ENCODE data around the gene GRIA1.

DNA sequence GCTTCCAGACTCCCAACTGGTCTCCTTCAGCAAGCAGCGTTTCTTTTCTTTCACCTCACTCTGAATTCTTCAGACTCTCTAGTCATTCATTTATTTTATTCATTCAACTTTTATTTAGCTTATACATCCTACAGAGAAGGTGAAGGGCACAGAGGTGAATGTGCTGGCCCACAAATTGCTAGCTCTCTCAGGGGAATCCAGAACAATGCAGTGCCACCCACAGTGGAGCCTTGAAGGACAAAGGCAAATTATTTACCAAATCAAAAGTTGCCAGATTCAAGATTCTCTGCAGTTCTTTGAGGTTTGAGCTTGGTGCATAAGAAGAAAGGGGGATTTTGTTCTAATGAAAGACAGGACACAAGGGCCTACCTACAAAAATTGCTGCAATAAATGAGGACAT lies 29.7 kb downstream of the GRIA1 start:
- TF ChIP-seq, protein P1, sequence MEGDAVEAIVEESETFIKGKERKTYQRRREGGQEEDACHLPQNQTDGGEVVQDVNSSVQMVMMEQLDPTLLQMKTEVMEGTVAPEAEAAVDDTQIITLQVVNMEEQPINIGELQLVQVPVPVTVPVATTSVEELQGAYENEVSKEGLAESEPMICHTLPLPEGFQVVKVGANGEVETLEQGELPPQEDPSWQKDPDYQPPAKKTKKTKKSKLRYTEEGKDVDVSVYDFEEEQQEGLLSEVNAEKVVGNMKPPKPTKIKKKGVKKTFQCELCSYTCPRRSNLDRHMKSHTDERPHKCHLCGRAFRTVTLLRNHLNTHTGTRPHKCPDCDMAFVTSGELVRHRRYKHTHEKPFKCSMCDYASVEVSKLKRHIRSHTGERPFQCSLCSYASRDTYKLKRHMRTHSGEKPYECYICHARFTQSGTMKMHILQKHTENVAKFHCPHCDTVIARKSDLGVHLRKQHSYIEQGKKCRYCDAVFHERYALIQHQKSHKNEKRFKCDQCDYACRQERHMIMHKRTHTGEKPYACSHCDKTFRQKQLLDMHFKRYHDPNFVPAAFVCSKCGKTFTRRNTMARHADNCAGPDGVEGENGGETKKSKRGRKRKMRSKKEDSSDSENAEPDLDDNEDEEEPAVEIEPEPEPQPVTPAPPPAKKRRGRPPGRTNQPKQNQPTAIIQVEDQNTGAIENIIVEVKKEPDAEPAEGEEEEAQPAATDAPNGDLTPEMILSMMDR (CRISPR knock-in tag; IDR thresholded peaks at IDR 0.05) = no peak
- TF ChIP-seq ESRRA (CRISPR knock-in tag; IDR thresholded peaks at IDR 0.05; ENCODE audit: low read depth) = no peak
- TF ChIP-seq, protein P2, sequence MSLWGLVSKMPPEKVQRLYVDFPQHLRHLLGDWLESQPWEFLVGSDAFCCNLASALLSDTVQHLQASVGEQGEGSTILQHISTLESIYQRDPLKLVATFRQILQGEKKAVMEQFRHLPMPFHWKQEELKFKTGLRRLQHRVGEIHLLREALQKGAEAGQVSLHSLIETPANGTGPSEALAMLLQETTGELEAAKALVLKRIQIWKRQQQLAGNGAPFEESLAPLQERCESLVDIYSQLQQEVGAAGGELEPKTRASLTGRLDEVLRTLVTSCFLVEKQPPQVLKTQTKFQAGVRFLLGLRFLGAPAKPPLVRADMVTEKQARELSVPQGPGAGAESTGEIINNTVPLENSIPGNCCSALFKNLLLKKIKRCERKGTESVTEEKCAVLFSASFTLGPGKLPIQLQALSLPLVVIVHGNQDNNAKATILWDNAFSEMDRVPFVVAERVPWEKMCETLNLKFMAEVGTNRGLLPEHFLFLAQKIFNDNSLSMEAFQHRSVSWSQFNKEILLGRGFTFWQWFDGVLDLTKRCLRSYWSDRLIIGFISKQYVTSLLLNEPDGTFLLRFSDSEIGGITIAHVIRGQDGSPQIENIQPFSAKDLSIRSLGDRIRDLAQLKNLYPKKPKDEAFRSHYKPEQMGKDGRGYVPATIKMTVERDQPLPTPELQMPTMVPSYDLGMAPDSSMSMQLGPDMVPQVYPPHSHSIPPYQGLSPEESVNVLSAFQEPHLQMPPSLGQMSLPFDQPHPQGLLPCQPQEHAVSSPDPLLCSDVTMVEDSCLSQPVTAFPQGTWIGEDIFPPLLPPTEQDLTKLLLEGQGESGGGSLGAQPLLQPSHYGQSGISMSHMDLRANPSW (CRISPR knock-in tag; IDR thresholded peaks at IDR 0.05; ENCODE audit: borderline replicate concordance) = no peak
- TF ChIP-seq TAF1 (CRISPR knock-in tag; IDR thresholded peaks at IDR 0.05) = no peak
- no peak for TF ChIP-seq ARNT (IDR thresholded peaks at IDR 0.05)
- TF ChIP-seq ETV6 (CRISPR knock-in tag; conservative IDR thresholded peaks at IDR 0.05) = no peak
- no peak for TF ChIP-seq ARNTL (CRISPR knock-in tag; IDR thresholded peaks at IDR 0.05)
- TF ChIP-seq ZNF264 (CRISPR knock-in tag; IDR thresholded peaks at IDR 0.05) = no peak
- no peak for TF ChIP-seq SMC3 (IDR thresholded peaks at IDR 0.05; ENCODE audit: low read length)
- no peak for TF ChIP-seq ATAD3A (CRISPR knock-in tag; IDR thresholded peaks at IDR 0.05)
- no peak for TF ChIP-seq FOSL1 (CRISPR knock-in tag; IDR thresholded peaks at IDR 0.05; ENCODE audit: borderline replicate concordance)
- no peak for TF ChIP-seq MYC (CRISPR knock-in tag; IDR thresholded peaks at IDR 0.05; ENCODE audit: borderline replicate concordance)
